ENCODE data around the gene DHX30. TPM values are rescaled to one million over a fixed set of nuclear protein-coding genes. Genes with fewer than 3 reads are reported as not detected.
"Not testable (repeated sequence)": the region's sequence is repeated elsewhere in the genome, so short reads cannot be mapped to it uniquely, and the experiment has no call there.

The DHX30 gene
- polyA plus RNA-seq, 1 donor (not counting 4 experiments of a cell fraction or from before 2014, with no cell fraction given): 28.3 TPM

- peak overlapping the region; percentile 98 for H3K9ac ChIP-seq (ENCODE audit: control insufficient read depth, extremely low read depth, insufficient read depth, low read length)
- H3K4me3 ChIP-seq (ENCODE audit: control insufficient read depth in 2 of 3, extremely low read depth in 1 of 3, insufficient read depth in 2 of 3, low read depth in 1 of 3, low read length in 3 of 3): peak overlapping the region; percentile 93 to 99 (median 97)
- peaks cover 20 to 21% of the 10 kb centered on the region in 2 experiments for H3K36me3 ChIP-seq (ENCODE audit: control insufficient read depth in 2 of 2, extremely low read depth in 1 of 2, insufficient read depth in 2 of 2, low read length in 2 of 2)
- TF ChIP-seq EZH2 (IDR thresholded peaks at IDR 0.05; ENCODE audit: low read length): no peak
- TF ChIP-seq, protein P1, sequence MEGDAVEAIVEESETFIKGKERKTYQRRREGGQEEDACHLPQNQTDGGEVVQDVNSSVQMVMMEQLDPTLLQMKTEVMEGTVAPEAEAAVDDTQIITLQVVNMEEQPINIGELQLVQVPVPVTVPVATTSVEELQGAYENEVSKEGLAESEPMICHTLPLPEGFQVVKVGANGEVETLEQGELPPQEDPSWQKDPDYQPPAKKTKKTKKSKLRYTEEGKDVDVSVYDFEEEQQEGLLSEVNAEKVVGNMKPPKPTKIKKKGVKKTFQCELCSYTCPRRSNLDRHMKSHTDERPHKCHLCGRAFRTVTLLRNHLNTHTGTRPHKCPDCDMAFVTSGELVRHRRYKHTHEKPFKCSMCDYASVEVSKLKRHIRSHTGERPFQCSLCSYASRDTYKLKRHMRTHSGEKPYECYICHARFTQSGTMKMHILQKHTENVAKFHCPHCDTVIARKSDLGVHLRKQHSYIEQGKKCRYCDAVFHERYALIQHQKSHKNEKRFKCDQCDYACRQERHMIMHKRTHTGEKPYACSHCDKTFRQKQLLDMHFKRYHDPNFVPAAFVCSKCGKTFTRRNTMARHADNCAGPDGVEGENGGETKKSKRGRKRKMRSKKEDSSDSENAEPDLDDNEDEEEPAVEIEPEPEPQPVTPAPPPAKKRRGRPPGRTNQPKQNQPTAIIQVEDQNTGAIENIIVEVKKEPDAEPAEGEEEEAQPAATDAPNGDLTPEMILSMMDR (optimal IDR thresholded peaks at IDR 0.05 in 1 of 3, IDR thresholded peaks at IDR 0.05 in 1 of 3, conservative IDR thresholded peaks at IDR 0.05 in 1 of 3; ENCODE audit: extremely low read depth in 1 of 3, insufficient read depth in 2 of 3, low read length in 3 of 3): peak; percentile 63 to 90 (median 65)
- dilution Hi-C loops (cut with MboI; ENCODE audit: extremely low pct_ligation_motif_present, low sequenced_read_pairs): no loop called here
- no peaks in the 10 kb centered on the region for H3K9me1 ChIP-seq (ENCODE audit: control insufficient read depth, extremely low read depth, insufficient read depth, low read length)
- no peaks in the 10 kb centered on the region for H3K27me3 ChIP-seq (ENCODE audit: control insufficient read depth, extremely low read depth, insufficient read depth, low read length)
- peaks cover 13% of the 10 kb centered on the region for H3K4me1 ChIP-seq (ENCODE audit: control insufficient read depth, extremely low read depth, insufficient read depth, low read length)
- H2AFZ ChIP-seq (ENCODE audit: control insufficient read depth, low read length): peak overlapping the region; percentile 97
- no peaks in the 10 kb centered on the region for H3K9me3 ChIP-seq (ENCODE audit: control insufficient read depth, low read depth, low read length)
- peak overlapping the region; percentile 88 for H3K27ac ChIP-seq (ENCODE audit: control insufficient read depth, insufficient read depth, low read length)
- H4K20me1 ChIP-seq (ENCODE audit: control insufficient read depth, extremely low read depth, insufficient read depth, low read length): no peaks in the 10 kb centered on the region
- FAIRE-seq (peak; percentile 5), DNase-seq (ENCODE audit: low read depth, low spot score) (peak; percentile 33)
- peak overlapping the region; percentile 98 for H3K4me2 ChIP-seq (ENCODE audit: control insufficient read depth, extremely low read depth, insufficient read depth, low read depth, low read length)
- H3K79me2 ChIP-seq (ENCODE audit: control insufficient read depth, insufficient read depth, low read length): peaks cover 38% of the 10 kb centered on the region
Observed at GRCh38 chr3:47824541-47825473, 21.9 kb downstream of the DHX30 start.

DNA sequence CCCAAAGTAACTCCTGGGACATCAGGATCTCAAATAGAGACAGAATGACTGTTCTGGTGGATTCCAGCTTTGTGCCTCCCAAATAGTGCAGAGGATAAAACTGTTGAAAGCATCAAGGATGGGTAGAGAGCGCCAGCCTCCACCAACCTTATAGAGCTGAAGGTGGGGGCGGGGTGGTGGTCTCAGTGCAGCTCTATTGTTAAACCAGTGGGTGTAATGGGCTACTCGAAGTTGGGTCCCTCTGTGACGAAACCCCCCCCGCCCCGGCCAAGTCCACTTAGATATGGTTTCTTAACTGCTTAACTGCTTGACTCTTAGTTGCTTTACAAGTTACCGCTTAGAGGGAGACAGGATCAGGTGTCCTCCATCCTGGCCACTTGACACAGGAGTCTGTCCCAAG is 22.7 kb downstream of the DHX30 start:
- H3K79me2 ChIP-seq (ENCODE audit: control insufficient read depth, insufficient read depth, low read length): peaks cover 38% of the 10 kb centered on the region
- peaks cover 13% of the 10 kb centered on the region for H3K4me1 ChIP-seq (ENCODE audit: control insufficient read depth, extremely low read depth, insufficient read depth, low read length)
- DNase-seq (ENCODE audit: low read depth, low spot score) (no peak), FAIRE-seq (no peak)
- peak overlapping the region; percentile 93 to 99 (median 97) for H3K4me3 ChIP-seq (ENCODE audit: control insufficient read depth in 2 of 3, extremely low read depth in 1 of 3, insufficient read depth in 2 of 3, low read depth in 1 of 3, low read length in 3 of 3)
- H3K9me3 ChIP-seq (ENCODE audit: control insufficient read depth, low read depth, low read length): no peaks in the 10 kb centered on the region
- H3K9me1 ChIP-seq (ENCODE audit: control insufficient read depth, extremely low read depth, insufficient read depth, low read length): no peaks in the 10 kb centered on the region
- H4K20me1 ChIP-seq (ENCODE audit: control insufficient read depth, extremely low read depth, insufficient read depth, low read length): no peaks in the 10 kb centered on the region
- dilution Hi-C loops (cut with MboI; ENCODE audit: extremely low pct_ligation_motif_present, low sequenced_read_pairs): no loop called here
- peak overlapping the region; percentile 98 for H3K4me2 ChIP-seq (ENCODE audit: control insufficient read depth, extremely low read depth, insufficient read depth, low read depth, low read length)
- H3K36me3 ChIP-seq (ENCODE audit: control insufficient read depth in 2 of 2, extremely low read depth in 1 of 2, insufficient read depth in 2 of 2, low read length in 2 of 2): peaks cover 19 to 22% of the 10 kb centered on the region in 2 experiments
- no peak for TF ChIP-seq EZH2 (IDR thresholded peaks at IDR 0.05; ENCODE audit: low read length)
- TF ChIP-seq, protein P1 (optimal IDR thresholded peaks at IDR 0.05 in 1 of 3, IDR thresholded peaks at IDR 0.05 in 1 of 3, conservative IDR thresholded peaks at IDR 0.05 in 1 of 3; ENCODE audit: extremely low read depth in 1 of 3, insufficient read depth in 2 of 3, low read length in 3 of 3): no peak
- H3K27ac ChIP-seq (ENCODE audit: control insufficient read depth, insufficient read depth, low read length): peak overlapping the region; percentile 88
- no peaks in the 10 kb centered on the region for H3K27me3 ChIP-seq (ENCODE audit: control insufficient read depth, extremely low read depth, insufficient read depth, low read length)
- H3K9ac ChIP-seq (ENCODE audit: control insufficient read depth, extremely low read depth, insufficient read depth, low read length): peak overlapping the region; percentile 98
- no peak overlapping the region for H2AFZ ChIP-seq (ENCODE audit: control insufficient read depth, low read length)

GRCh38 chr3:47829482-47829881 is 26.5 kb downstream of the DHX30 start:
- DNase-seq (ENCODE audit: low read depth, low spot score); H3K9me1 ChIP-seq (ENCODE audit: control insufficient read depth, extremely low read depth, insufficient read depth, low read length); H3K4me2 ChIP-seq (ENCODE audit: control insufficient read depth, extremely low read depth, insufficient read depth, low read depth, low read length); H3K9ac ChIP-seq (ENCODE audit: control insufficient read depth, extremely low read depth, insufficient read depth, low read length); H3K27me3 ChIP-seq (ENCODE audit: control insufficient read depth, extremely low read depth, insufficient read depth, low read length); H3K27ac ChIP-seq (ENCODE audit: control insufficient read depth, insufficient read depth, low read length); H3K9me3 ChIP-seq (ENCODE audit: control insufficient read depth, low read depth, low read length); H2AFZ ChIP-seq (ENCODE audit: control insufficient read depth, low read length); FAIRE-seq; H3K4me3 ChIP-seq (ENCODE audit: control insufficient read depth in 2 of 3, extremely low read depth in 1 of 3, insufficient read depth in 2 of 3, low read depth in 1 of 3, low read length in 3 of 3); dilution Hi-C loops (cut with MboI; ENCODE audit: extremely low pct_ligation_motif_present, low sequenced_read_pairs); H4K20me1 ChIP-seq (ENCODE audit: control insufficient read depth, extremely low read depth, insufficient read depth, low read length): not testable (repeated sequence)
- H3K79me2 ChIP-seq (ENCODE audit: control insufficient read depth, insufficient read depth, low read length): peaks cover 37% of the 10 kb centered on the region
- peaks cover 11% of the 10 kb centered on the region for H3K4me1 ChIP-seq (ENCODE audit: control insufficient read depth, extremely low read depth, insufficient read depth, low read length)
- H3K36me3 ChIP-seq (ENCODE audit: control insufficient read depth in 2 of 2, extremely low read depth in 1 of 2, insufficient read depth in 2 of 2, low read length in 2 of 2): peaks cover 29 to 31% of the 10 kb centered on the region in 2 experiments
